Heart right ventricle (tissue), 16 donors: ENCODE data around the gene TAF4. TPM values are rescaled to one million over a fixed set of nuclear protein-coding genes. Genes with fewer than 3 reads are reported as not detected.

ENCODE experiments used
- ATAC-seq, 8 donors: fragments of 200-7000 bp; cut with Tn5 transposase; one replicate each; pipeline ENCODE4 v1.9.1; 2020; ENCODE audit warnings: mild to moderate bottlenecking in 8 of 8, moderate library complexity in 8 of 8, moderate number of reproducible peaks in 1 of 8
- DNase-seq, 2 donors: peaks; one replicate each; pipeline ENCODE4 v3.0.0-alpha.2; 2020
- H3K27ac ChIP-seq, 10 donors: fragments of 200-600 bp; sonication (generic) in 2 of 10; one replicate each; pipeline versions ENCODE4 v1.5.0 to v1.8.0; 2020 to 2022; ENCODE audit warnings: mild to moderate bottlenecking in 3 of 10
- H3K27me3 ChIP-seq, 7 donors: fragments of 200-600 bp; one replicate each; pipeline ENCODE4 v1.8.0; 2021 to 2022; ENCODE audit warnings: mild to moderate bottlenecking in 2 of 7
- H3K36me3 ChIP-seq, 9 donors: fragments of 200-600 bp; sonication (generic) in 1 of 9; one replicate each; pipeline versions ENCODE4 v1.5.0 to v1.8.0; 2020 to 2022; ENCODE audit warnings: mild to moderate bottlenecking in 2 of 9
- H3K4me1 ChIP-seq, 9 donors: fragments of 200-600 bp; sonication (generic) in 1 of 9; one replicate each; pipeline versions ENCODE4 v1.5.0 to v1.8.0; 2020 to 2022; ENCODE audit warnings: mild to moderate bottlenecking in 4 of 9
- H3K4me3 ChIP-seq, 10 donors: fragments of 200-600 bp; sonication (generic) in 2 of 10; one replicate each; pipeline versions ENCODE4 v1.5.0 to v1.8.0; 2020 to 2022; ENCODE audit warnings: mild to moderate bottlenecking in 7 of 10, moderate library complexity in 2 of 10
- H3K9me3 ChIP-seq, 11 donors: fragments of 200-600 bp in 10 of 11; sonication (generic) in 2 of 11; one replicate each; pipeline versions ENCODE4 v1.5.0 to v1.8.0; 2013 to 2022; ENCODE audit warnings: mild to moderate bottlenecking in 2 of 11, control low read depth in 1 of 11, moderate library complexity in 1 of 11
- CTCF ChIP-seq, 9 donors: fragments of 200-600 bp; sonication (generic) in 2 of 9; IDR thresholded peaks; one replicate each; pipeline versions ENCODE4 v1.5.0 to v1.8.0; 2021 to 2022; ENCODE audit warnings: antibody characterized with exemption in 9 of 9, mild to moderate bottlenecking in 5 of 9, moderate library complexity in 1 of 9
- WGBS, 2 donors: extraction: QIAGEN DNeasy Blood & Tissue Kit; methylation state at CpG; one replicate each; pipeline ENCODE4 v1.1.7; 2013; ENCODE audit warnings: inconsistent platforms in 1 of 2; 5-methylcytosine and 5-hydroxymethylcytosine counted together
- intact Hi-C, 10 donors: fragments of 100-400 bp; cut with DNase I; formaldehyde crosslinking; loops; one replicate each; pipeline versions ENCODE4 v1.11.1 to v1.14.2; 2022
- polyA plus RNA-seq, 2 donors: library from polyadenylated mRNA; stranded (reverse); fragments of 200-250 nt; gene quantifications; one replicate each; pipeline ENCODE4 v1.2.3, GENCODE V29; 2013
- total RNA-seq, 10 donors: library from RNA; stranded (reverse); fragmentation: NEBNext Ultra II Directional in 3 of 10; extraction: Animal tissue kit (Norgen Biotek cat#: 25700) in 3 of 10; gene quantifications; one replicate each; pipeline versions ENCODE4 v1.2.1 to v1.2.4, GENCODE V29; 2021 to 2023
- donor health status: Arrhythmogenic right ventricular cardiomyopathy.
- donor health status: ischemic (EF 13 %, LVEDD 7.1; RV severe dilation, severe dysfunction).
- donor health status: healthy with polysubstance abuse.
- donor health status: DM: no; HTN: yes; CAD: no.
- donor health status: DM: no; HTN: no; CAD: no.
- donor health status: ischemic (EF 25% LVEDD 6.9; RV normal size, moderate dysfunction).
- donor health status: ischemic (EF 25% LVEDD 5.7; RV mildly dilated, moderate dysfunction).
- donor health status: healthy.
- donor health status: DM: yes; HTN: yes; CAD: no.
- donor health status: Ischemic cardiomyopathy.
- donor health status: ischemic (EF 35%, LVEDD 5.7; RV mildly dilated, moderate dysfunction).
- donor health status: nonischemic (EF 11% LVEDD 7.7; RV severe dilation, severe dysfunction).
- donor health status: DM: yes; HTN: yes; CAD: no.
- donor health status: PGD.
- donor health status: ischemic (EF 29% LVEDD 5.4; RV normal size, mild dysfunction).
- donor health status: nonischemic (EF 23%, LVEDD 6.1; RV moderate dilation, normal function).

TAF4 gene
- total and polyA plus RNA-seq, 12 donors, result 3.7 to 14.8 (median 11.0) TPM

GRCh38 chr20:61958773-61959700, 106.6 kb downstream of the TAF4 start:
- DNase-seq, result no peak
- no peaks in the 10 kb centered on the region for H3K36me3 ChIP-seq
- H3K9me3 ChIP-seq, result no peaks in the 10 kb centered on the region
- no peak overlapping the region for H3K4me3 ChIP-seq
- H3K27ac ChIP-seq, result no peak overlapping the region
- ATAC-seq, result no peak
- intact Hi-C loops, result no loop called here
- 69 to 70% methylated on average over 22 of the region's 22 CpGs for WGBS, 2 donors
- peaks cover 0 to 17% (median 0%) of the 10 kb centered on the region in 7 donors for H3K27me3 ChIP-seq
- H3K4me1 ChIP-seq, result no peaks in the 10 kb centered on the region
- TF ChIP-seq CTCF (IDR thresholded peaks at IDR 0.05), result no peak

- Histone ChIP-seq H3K9me3 (no peaks in the 10 kb centered on the region), H3K27ac (no peak overlapping the region), H3K4me1 (no peaks in the 10 kb centered on the region), H3K36me3 (no peaks in the 10 kb centered on the region), H3K27me3 (peaks cover 0 to 20% (median 0%) of the 10 kb centered on the region in 7 donors), H3K4me3 (no peak overlapping the region)
- DNase-seq, result no peak
- TF ChIP-seq CTCF (IDR thresholded peaks at IDR 0.05), result no peak
- WGBS, 2 donors, result 83 to 89% methylated on average over 12 of the region's 12 CpGs
- ATAC-seq, result no peak
- intact Hi-C loops, result no loop called here
Observed at GRCh38 chr20:61957961-61958715, 107.5 kb downstream of the TAF4 start.

GRCh38 chr20:61956396-61957342, 109.0 kb downstream of the TAF4 start:
- WGBS, 2 donors, result 48 to 51% methylated on average over 12 of the region's 12 CpGs
- no peak for TF ChIP-seq CTCF (IDR thresholded peaks at IDR 0.05)
- Histone ChIP-seq H3K9me3 (no peaks in the 10 kb centered on the region), H3K27ac (no peak overlapping the region), H3K4me1 (no peaks in the 10 kb centered on the region), H3K27me3 (peaks cover 0 to 29% (median 9%) of the 10 kb centered on the region in 7 donors), H3K36me3 (no peaks in the 10 kb centered on the region), H3K4me3 (no peak overlapping the region)
- DNase-seq, result no peak
- intact Hi-C loops, result no loop called here
- no peak for ATAC-seq
